CD4-positive, alpha-beta T cell treated with Interleukin-15 for 1 hour (primary cell): ENCODE measurements around the gene SLC25A36.
"Not testable (repeated sequence)": the region's sequence is repeated elsewhere in the genome, so short reads cannot be mapped to it uniquely, and the experiment has no call there.

Experiments used
- DNase-seq: peaks from one replicate; pipeline ENCODE4 v3.0.0-alpha.2; 2020

Gene SLC25A36

GRCh38 chr3:140933109-140933508 lies 8.5 kb upstream of the SLC25A36 start:
- no peak for DNase-seq

GRCh38 chr3:140933552-140933951 lies 8.1 kb upstream of the SLC25A36 start:
- DNase-seq = no peak

- not testable (repeated sequence) for DNase-seq
Observed at GRCh38 chr3:140939305-140939704, 2.3 kb upstream of the SLC25A36 start.

- DNase-seq = no peak
Observed at GRCh38 chr3:140941090-140941433, 574 bp upstream of the SLC25A36 start.

GRCh38 chr3:140942221-140943104 lies 827 bp downstream of the SLC25A36 start:
- peak; percentile 40 for DNase-seq

GRCh38 chr3:140943781-140944552 lies 2.3 kb downstream of the SLC25A36 start:
- DNase-seq = no peak

GRCh38 chr3:140948460-140949249 lies 7.0 kb downstream of the SLC25A36 start:
- no peak for DNase-seq

- DNase-seq = no peak
Observed at GRCh38 chr3:140950144-140950543, 8.5 kb downstream of the SLC25A36 start.

GRCh38 chr3:140950863-140951262 lies 9.2 kb downstream of the SLC25A36 start:
- DNase-seq = no peak

GRCh38 chr3:140951750-140952149 lies 10.1 kb downstream of the SLC25A36 start:
- DNase-seq = not testable (repeated sequence)

- DNase-seq = no peak
Observed at GRCh38 chr3:140953028-140953960, 11.7 kb downstream of the SLC25A36 start.

GRCh38 chr3:140954576-140954975 lies 12.9 kb downstream of the SLC25A36 start:
- DNase-seq = no peak

- no peak for DNase-seq
Observed at GRCh38 chr3:140955645-140956044, 14.0 kb downstream of the SLC25A36 start.

- DNase-seq = no peak
Observed at GRCh38 chr3:140956058-140956835, 14.6 kb downstream of the SLC25A36 start.

GRCh38 chr3:140972833-140973232 lies 31.2 kb downstream of the SLC25A36 start:
- no peak for DNase-seq

- DNase-seq = no peak
Observed at GRCh38 chr3:140974900-140975299, 33.3 kb downstream of the SLC25A36 start.

- DNase-seq = no peak
Observed at GRCh38 chr3:140980663-140981062, 39.0 kb downstream of the SLC25A36 start.

GRCh38 chr3:140987792-140988191 lies 46.2 kb downstream of the SLC25A36 start:
- DNase-seq = not testable (repeated sequence)

- DNase-seq = no peak
Observed at GRCh38 chr3:140994316-140994715, 52.7 kb downstream of the SLC25A36 start.

GRCh38 chr3:140994861-140995260 lies 53.2 kb downstream of the SLC25A36 start:
- DNase-seq = not testable (repeated sequence)

GRCh38 chr3:140995881-140996280 lies 54.2 kb downstream of the SLC25A36 start:
- DNase-seq = no peak
